ENCODE measurements around the gene LMO1.

Gene LMO1

GRCh38 chr11:8288166-8288772 lies 24.6 kb upstream of the LMO1 start:
- Histone ChIP-seq H3F3A (ENCODE audit: insufficient read depth) (no peaks in the 10 kb centered on the region), H3K4me3 (ENCODE audit: insufficient read depth, low read length, poor library complexity, severe bottlenecking) (no peak overlapping the region), H3K79me2 (ENCODE audit: insufficient read depth, low read length) (no peaks in the 10 kb centered on the region), H3K27me3 (ENCODE audit: low read length) (no peaks in the 10 kb centered on the region), H3K9ac (ENCODE audit: low read length) (no peak overlapping the region), H3K36me3 (ENCODE audit: low read length) (no peaks in the 10 kb centered on the region), H2AFZ (ENCODE audit: low read depth, low read length, severe bottlenecking) (no peak overlapping the region), H3K27ac (ENCODE audit: low read depth, low read length) (no peak overlapping the region), H3K4me2 (ENCODE audit: low read depth, low read length, poor library complexity, severe bottlenecking) (no peak overlapping the region), H4K20me1 (ENCODE audit: low read depth, low read length) (no peaks in the 10 kb centered on the region), H3K9me3 (ENCODE audit: insufficient read depth, low read length) (no peaks in the 10 kb centered on the region), H3K9me2 (replicated peaks; ENCODE audit: insufficient read depth, low read length) (no peaks in the 10 kb centered on the region)
- TF ChIP-seq CTCF (IDR thresholded peaks at IDR 0.05; ENCODE audit: insufficient read depth, low read length, poor library complexity, severe bottlenecking), result no peak
- TF ChIP-seq EZH2phosphoT487 (conservative IDR thresholded peaks at IDR 0.05; ENCODE audit: low read length), result no peak

- no peak overlapping the region for H2AFZ ChIP-seq (ENCODE audit: low read depth, low read length, severe bottlenecking)
- H3K36me3 ChIP-seq (ENCODE audit: low read length), result no peaks in the 10 kb centered on the region
- no peaks in the 10 kb centered on the region for H3F3A ChIP-seq (ENCODE audit: insufficient read depth)
- no peak overlapping the region for H3K9ac ChIP-seq (ENCODE audit: low read length)
- H4K20me1 ChIP-seq (ENCODE audit: low read depth, low read length), result no peaks in the 10 kb centered on the region
- H3K9me2 ChIP-seq (replicated peaks; ENCODE audit: insufficient read depth, low read length), result no peaks in the 10 kb centered on the region
- H3K27ac ChIP-seq (ENCODE audit: low read depth, low read length), result no peak overlapping the region
- no peaks in the 10 kb centered on the region for H3K27me3 ChIP-seq (ENCODE audit: low read length)
- H3K9me3 ChIP-seq (ENCODE audit: insufficient read depth, low read length), result no peaks in the 10 kb centered on the region
- no peak overlapping the region for H3K4me2 ChIP-seq (ENCODE audit: low read depth, low read length, poor library complexity, severe bottlenecking)
- H3K4me3 ChIP-seq (ENCODE audit: insufficient read depth, low read length, poor library complexity, severe bottlenecking), result no peak overlapping the region
- TF ChIP-seq CTCF (IDR thresholded peaks at IDR 0.05; ENCODE audit: insufficient read depth, low read length, poor library complexity, severe bottlenecking) (no peak), EZH2phosphoT487 (conservative IDR thresholded peaks at IDR 0.05; ENCODE audit: low read length) (no peak)
- H3K79me2 ChIP-seq (ENCODE audit: insufficient read depth, low read length), result no peaks in the 10 kb centered on the region
Observed at GRCh38 chr11:8287703-8288102, 24.0 kb upstream of the LMO1 start.

GRCh38 chr11:8287297-8287696 lies 23.6 kb upstream of the LMO1 start:
- no peaks in the 10 kb centered on the region for H3K36me3 ChIP-seq (ENCODE audit: low read length)
- H3K4me2 ChIP-seq (ENCODE audit: low read depth, low read length, poor library complexity, severe bottlenecking), result no peak overlapping the region
- H3K9me3 ChIP-seq (ENCODE audit: insufficient read depth, low read length), result no peaks in the 10 kb centered on the region
- no peaks in the 10 kb centered on the region for H3K79me2 ChIP-seq (ENCODE audit: insufficient read depth, low read length)
- no peaks in the 10 kb centered on the region for H3K27me3 ChIP-seq (ENCODE audit: low read length)
- H2AFZ ChIP-seq (ENCODE audit: low read depth, low read length, severe bottlenecking), result no peak overlapping the region
- no peak overlapping the region for H3K27ac ChIP-seq (ENCODE audit: low read depth, low read length)
- H4K20me1 ChIP-seq (ENCODE audit: low read depth, low read length), result no peaks in the 10 kb centered on the region
- H3K9me2 ChIP-seq (replicated peaks; ENCODE audit: insufficient read depth, low read length), result no peaks in the 10 kb centered on the region
- H3K9ac ChIP-seq (ENCODE audit: low read length), result no peak overlapping the region
- TF ChIP-seq CTCF (IDR thresholded peaks at IDR 0.05; ENCODE audit: insufficient read depth, low read length, poor library complexity, severe bottlenecking), result no peak
- no peak for TF ChIP-seq EZH2phosphoT487 (conservative IDR thresholded peaks at IDR 0.05; ENCODE audit: low read length)
- H3F3A ChIP-seq (ENCODE audit: insufficient read depth), result no peaks in the 10 kb centered on the region
- no peak overlapping the region for H3K4me3 ChIP-seq (ENCODE audit: insufficient read depth, low read length, poor library complexity, severe bottlenecking)
